ENCODE measurements around the gene DPP6. TPM values are rescaled to one million over a fixed set of nuclear protein-coding genes. Genes with fewer than 3 reads are reported as not detected.

Gene DPP6
- polyA plus RNA-seq, 1 donor (not counting 4 experiments of a cell fraction or from before 2014, with no cell fraction given) = not detected

DNA sequence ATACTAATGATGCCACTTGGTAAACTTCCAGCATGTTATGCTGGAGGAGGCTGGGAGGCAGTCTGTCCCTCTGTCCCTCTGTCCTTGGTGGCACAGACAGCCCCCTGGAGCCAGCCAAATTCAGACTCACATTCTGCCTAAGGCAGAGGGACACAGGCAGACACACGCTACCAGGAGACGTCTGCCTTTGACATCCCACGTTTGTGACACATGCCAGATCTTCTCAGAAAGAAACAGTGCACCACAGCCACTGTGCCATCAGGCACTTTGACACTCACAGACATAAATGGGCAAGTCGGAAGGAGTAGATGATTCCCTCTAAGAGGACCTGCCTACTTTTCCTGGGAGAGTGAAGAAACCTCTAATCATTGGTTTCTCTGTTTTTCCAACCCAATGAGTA is 467.0 kb downstream of the DPP6 start:
- no peak overlapping the region for H3K4me3 ChIP-seq (ENCODE audit: control insufficient read depth in 2 of 3, extremely low read depth in 1 of 3, insufficient read depth in 2 of 3, low read depth in 1 of 3, low read length in 3 of 3)
- dilution Hi-C loops (cut with MboI; ENCODE audit: extremely low pct_ligation_motif_present, low sequenced_read_pairs) = no loop called here
- no peak overlapping the region for H2AFZ ChIP-seq (ENCODE audit: control insufficient read depth, low read length)
- H3K36me3 ChIP-seq (ENCODE audit: control insufficient read depth in 2 of 2, extremely low read depth in 1 of 2, insufficient read depth in 2 of 2, low read length in 2 of 2) = no peaks in the 10 kb centered on the region
- H3K9me1 ChIP-seq (ENCODE audit: control insufficient read depth, extremely low read depth, insufficient read depth, low read length) = no peaks in the 10 kb centered on the region
- DNase-seq (ENCODE audit: low read depth, low spot score) = no peak
- no peak overlapping the region for H3K9ac ChIP-seq (ENCODE audit: control insufficient read depth, extremely low read depth, insufficient read depth, low read length)
- no peaks in the 10 kb centered on the region for H3K27me3 ChIP-seq (ENCODE audit: control insufficient read depth, extremely low read depth, insufficient read depth, low read length)
- TF ChIP-seq, protein P1, sequence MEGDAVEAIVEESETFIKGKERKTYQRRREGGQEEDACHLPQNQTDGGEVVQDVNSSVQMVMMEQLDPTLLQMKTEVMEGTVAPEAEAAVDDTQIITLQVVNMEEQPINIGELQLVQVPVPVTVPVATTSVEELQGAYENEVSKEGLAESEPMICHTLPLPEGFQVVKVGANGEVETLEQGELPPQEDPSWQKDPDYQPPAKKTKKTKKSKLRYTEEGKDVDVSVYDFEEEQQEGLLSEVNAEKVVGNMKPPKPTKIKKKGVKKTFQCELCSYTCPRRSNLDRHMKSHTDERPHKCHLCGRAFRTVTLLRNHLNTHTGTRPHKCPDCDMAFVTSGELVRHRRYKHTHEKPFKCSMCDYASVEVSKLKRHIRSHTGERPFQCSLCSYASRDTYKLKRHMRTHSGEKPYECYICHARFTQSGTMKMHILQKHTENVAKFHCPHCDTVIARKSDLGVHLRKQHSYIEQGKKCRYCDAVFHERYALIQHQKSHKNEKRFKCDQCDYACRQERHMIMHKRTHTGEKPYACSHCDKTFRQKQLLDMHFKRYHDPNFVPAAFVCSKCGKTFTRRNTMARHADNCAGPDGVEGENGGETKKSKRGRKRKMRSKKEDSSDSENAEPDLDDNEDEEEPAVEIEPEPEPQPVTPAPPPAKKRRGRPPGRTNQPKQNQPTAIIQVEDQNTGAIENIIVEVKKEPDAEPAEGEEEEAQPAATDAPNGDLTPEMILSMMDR (optimal IDR thresholded peaks at IDR 0.05 in 1 of 3, IDR thresholded peaks at IDR 0.05 in 1 of 3, conservative IDR thresholded peaks at IDR 0.05 in 1 of 3; ENCODE audit: extremely low read depth in 1 of 3, insufficient read depth in 2 of 3, low read length in 3 of 3) = no peak
- TF ChIP-seq EZH2 (IDR thresholded peaks at IDR 0.05; ENCODE audit: low read length) = no peak
- H3K4me2 ChIP-seq (ENCODE audit: control insufficient read depth, extremely low read depth, insufficient read depth, low read depth, low read length) = no peak overlapping the region
- no peaks in the 10 kb centered on the region for H3K79me2 ChIP-seq (ENCODE audit: control insufficient read depth, insufficient read depth, low read length)
- H3K27ac ChIP-seq (ENCODE audit: control insufficient read depth, insufficient read depth, low read length) = no peak overlapping the region
- no peak for FAIRE-seq
- no peaks in the 10 kb centered on the region for H4K20me1 ChIP-seq (ENCODE audit: control insufficient read depth, extremely low read depth, insufficient read depth, low read length)
- no peaks in the 10 kb centered on the region for H3K4me1 ChIP-seq (ENCODE audit: control insufficient read depth, extremely low read depth, insufficient read depth, low read length)
- peaks cover 2% of the 10 kb centered on the region for H3K9me3 ChIP-seq (ENCODE audit: control insufficient read depth, low read depth, low read length)

DNA sequence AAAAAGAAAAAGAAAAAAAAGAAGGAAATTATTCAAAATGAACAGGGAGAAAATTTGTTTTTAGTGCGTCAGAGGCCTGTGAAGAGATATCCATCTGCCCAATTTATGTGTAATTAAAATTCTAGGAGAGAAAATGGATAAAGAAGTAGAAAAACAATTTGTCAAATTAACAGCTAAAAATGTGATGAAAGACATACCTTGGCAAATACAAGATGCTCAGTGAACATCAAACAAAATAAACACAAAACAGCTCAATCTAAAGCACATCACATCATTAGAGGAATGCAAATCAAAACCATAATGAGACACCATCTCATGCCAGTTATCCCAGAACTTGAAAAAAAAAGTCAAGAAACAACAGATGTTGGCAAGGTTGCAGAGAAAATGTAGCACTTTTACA is 477.9 kb downstream of the DPP6 start:
- TF ChIP-seq, protein P1 (optimal IDR thresholded peaks at IDR 0.05 in 1 of 3, IDR thresholded peaks at IDR 0.05 in 1 of 3, conservative IDR thresholded peaks at IDR 0.05 in 1 of 3; ENCODE audit: extremely low read depth in 1 of 3, insufficient read depth in 2 of 3, low read length in 3 of 3) = no peak
- no peak for TF ChIP-seq EZH2 (IDR thresholded peaks at IDR 0.05; ENCODE audit: low read length)

More for the DNA sequence above, 477.9 kb downstream of the DPP6 start:
- Histone ChIP-seq H3K27ac (ENCODE audit: control insufficient read depth, insufficient read depth, low read length) (no peak overlapping the region), H4K20me1 (ENCODE audit: control insufficient read depth, extremely low read depth, insufficient read depth, low read length) (no peaks in the 10 kb centered on the region), H3K9me1 (ENCODE audit: control insufficient read depth, extremely low read depth, insufficient read depth, low read length) (no peaks in the 10 kb centered on the region), H3K9me3 (ENCODE audit: control insufficient read depth, low read depth, low read length) (no peaks in the 10 kb centered on the region), H3K27me3 (ENCODE audit: control insufficient read depth, extremely low read depth, insufficient read depth, low read length) (no peaks in the 10 kb centered on the region), H3K4me3 (ENCODE audit: control insufficient read depth in 2 of 3, extremely low read depth in 1 of 3, insufficient read depth in 2 of 3, low read depth in 1 of 3, low read length in 3 of 3) (no peak overlapping the region), H3K36me3 (ENCODE audit: control insufficient read depth in 2 of 2, extremely low read depth in 1 of 2, insufficient read depth in 2 of 2, low read length in 2 of 2) (no peaks in the 10 kb centered on the region), H2AFZ (ENCODE audit: control insufficient read depth, low read length) (no peak overlapping the region), H3K4me2 (ENCODE audit: control insufficient read depth, extremely low read depth, insufficient read depth, low read depth, low read length) (no peak overlapping the region), H3K9ac (ENCODE audit: control insufficient read depth, extremely low read depth, insufficient read depth, low read length) (no peak overlapping the region), H3K4me1 (ENCODE audit: control insufficient read depth, extremely low read depth, insufficient read depth, low read length) (no peaks in the 10 kb centered on the region), H3K79me2 (ENCODE audit: control insufficient read depth, insufficient read depth, low read length) (no peaks in the 10 kb centered on the region)
- DNase-seq (ENCODE audit: low read depth, low spot score) = no peak
- no peak for FAIRE-seq
- dilution Hi-C loops (cut with MboI; ENCODE audit: extremely low pct_ligation_motif_present, low sequenced_read_pairs) = no loop called here

All from keratinocyte (primary cell).